GM12892 (cell line): ENCODE measurements around the gene FILIP1L. TPM values are rescaled to one million over a fixed set of nuclear protein-coding genes. Genes with fewer than 3 reads are reported as not detected.

Experiments
- DNase-seq: peaks from one replicate; pipeline ENCODE4 v3.0.0; 2011; ENCODE audit not compliant: insufficient read length
- FAIRE-seq: peaks from 2 replicates; lab custom pipeline; 2011; peaks lifted over from hg19 to GRCh38; lab: Jason Lieb, UNC
- POLR2A ChIP-seq: IDR thresholded peaks from 2 replicates; pipeline ENCODE4 v1.6.1; 2011; ENCODE audit warnings: low read depth, low read length, control low read depth
- POLR2AphosphoS5 ChIP-seq: IDR thresholded peaks from 2 replicates; pipeline ENCODE4 v1.6.1; 2011; ENCODE audit warnings: low read depth, low read length, control low read depth
- TAF1 ChIP-seq: IDR thresholded peaks from 2 replicates; pipeline ENCODE4 v1.6.1; 2011; ENCODE audit warnings: low read depth, mild to moderate bottlenecking, control low read depth, low read length, borderline replicate concordance
- polyA plus RNA-seq: library from polyadenylated mRNA; unstranded; fragments of >200 nt; gene quantifications from one replicate; pipeline ENCODE4 v1.2.1, GENCODE V29; 2012; ENCODE audit warnings: missing spikeins, inconsistent platforms; ENCODE audit not compliant: missing spikeins

The FILIP1L gene
- 2.6 TPM for polyA plus RNA-seq

DNA sequence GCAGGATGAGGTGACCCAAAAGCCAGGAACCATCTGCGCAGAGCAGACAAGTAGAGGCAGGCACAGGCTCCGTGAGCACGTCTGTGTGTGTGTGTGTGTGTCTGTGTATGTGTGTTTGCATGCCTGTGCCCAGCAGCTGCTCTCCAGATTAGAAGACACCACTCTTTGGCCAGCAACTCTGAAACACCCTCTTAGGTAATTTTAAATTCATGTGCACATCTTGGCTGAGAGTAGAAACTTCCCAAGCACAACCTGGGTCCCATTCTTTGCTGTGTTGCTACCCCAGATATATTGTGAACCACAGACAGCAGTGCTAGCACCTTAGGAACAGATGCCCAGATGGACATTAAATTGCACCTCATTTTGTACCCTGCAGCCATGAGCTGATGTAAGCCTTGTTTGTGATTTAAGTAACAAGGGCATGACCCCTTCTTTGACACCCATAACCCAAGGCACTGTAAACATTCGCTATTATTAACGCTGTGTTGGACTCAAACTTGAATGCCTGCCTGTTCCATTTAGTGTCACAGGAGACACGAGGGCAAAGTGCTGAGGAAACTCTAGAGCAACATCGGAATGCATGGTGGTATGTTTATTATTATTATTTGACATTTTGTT, at the start of gene FILIP1L:
TSS of gene FILIP1L (minus strand) at position 89 of the 618 bp plus-strand sequence.
- DNase-seq (no peak), FAIRE-seq (peak; percentile 5)
- TF ChIP-seq POLR2AphosphoS5 (no peak), POLR2A (no peak), TAF1 (no peak)

DNA sequence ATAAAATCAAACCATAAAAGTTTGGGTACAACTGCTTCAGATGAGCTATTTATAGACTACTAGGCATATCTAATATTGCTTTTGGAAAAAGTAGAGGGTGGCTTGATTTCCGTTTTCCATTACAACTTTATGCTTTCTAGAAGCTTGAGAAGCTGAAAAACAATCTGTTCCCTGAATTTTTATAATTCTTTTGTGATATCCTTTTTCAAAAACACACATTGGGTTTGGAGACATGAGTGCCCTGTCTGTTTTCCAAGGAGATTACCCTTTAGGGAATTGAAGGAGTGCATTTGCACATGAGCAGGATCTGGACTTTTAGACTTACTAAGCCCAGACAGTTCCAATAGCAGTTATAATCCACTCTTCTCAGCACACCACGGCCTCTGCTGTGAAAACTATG, 49.5 kb upstream of the FILIP1L start:
- TF ChIP-seq TAF1: no peak
- no peak for TF ChIP-seq POLR2A
- no peak for TF ChIP-seq POLR2AphosphoS5
- no peak for FAIRE-seq

DNA sequence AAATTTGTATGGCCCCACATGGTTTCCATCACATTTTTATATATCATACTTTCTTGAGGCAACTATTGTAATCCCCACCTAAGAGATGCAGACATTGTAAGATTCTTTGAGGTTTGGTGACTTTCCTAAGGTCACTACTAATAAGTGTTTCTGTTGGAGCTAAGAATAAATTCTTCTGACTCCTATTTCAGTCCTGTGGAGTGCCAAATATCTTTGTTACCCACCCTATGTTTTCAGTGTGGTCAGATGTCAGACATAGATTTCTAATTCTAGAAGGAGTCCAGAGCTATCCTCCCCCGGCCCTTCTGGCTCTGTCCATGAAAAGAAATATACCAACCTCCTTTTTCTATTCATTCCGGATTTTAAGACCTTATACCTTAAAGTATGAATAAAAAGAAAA, 46.2 kb upstream of the FILIP1L start:
- FAIRE-seq: no peak
- TF ChIP-seq TAF1: no peak
- no peak for TF ChIP-seq POLR2A
- no peak for TF ChIP-seq POLR2AphosphoS5
- DNase-seq: no peak

More for the DNA sequence above, 49.5 kb upstream of the FILIP1L start:
- DNase-seq: no peak

DNA sequence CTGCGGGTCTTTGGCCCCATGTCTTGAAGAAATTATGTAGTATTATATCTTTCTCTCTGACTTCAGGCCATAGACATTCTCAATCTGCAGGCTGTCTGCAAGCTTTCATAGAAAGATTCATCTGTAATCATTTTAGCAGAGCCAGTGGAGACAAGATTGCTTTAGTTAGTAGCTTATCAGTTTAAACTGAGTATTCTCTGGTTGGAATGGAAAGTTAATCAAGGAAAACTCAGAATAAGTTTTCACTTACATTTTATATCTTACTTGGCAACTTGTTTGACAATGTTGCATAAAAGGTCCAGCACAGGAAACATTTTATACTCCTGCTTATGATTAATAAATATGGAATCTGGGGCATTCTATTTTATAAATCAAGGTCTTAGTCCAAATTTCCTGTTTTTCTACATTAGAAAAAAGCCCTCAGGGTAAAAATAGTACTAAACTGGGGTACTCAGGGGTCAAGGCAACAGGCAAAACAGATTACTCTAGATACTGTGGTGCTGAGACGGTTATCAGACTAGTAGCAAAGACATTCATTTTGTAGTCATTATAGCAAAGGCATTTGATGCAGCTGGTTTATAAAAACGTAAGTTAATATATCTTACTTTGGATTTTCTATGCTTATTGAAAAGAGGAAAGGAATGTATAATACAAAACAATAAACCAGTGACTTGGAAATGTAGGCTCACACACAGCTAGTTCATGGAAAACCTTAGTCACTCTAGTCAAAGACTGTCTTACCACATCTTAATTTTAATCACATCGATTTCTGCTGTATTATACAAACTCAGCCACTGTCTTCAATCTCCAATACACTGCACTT, 45.2 kb upstream of the FILIP1L start:
- TF ChIP-seq POLR2AphosphoS5 (no peak), POLR2A (no peak), TAF1 (no peak)
- FAIRE-seq: no peak
- no peak for DNase-seq

DNA sequence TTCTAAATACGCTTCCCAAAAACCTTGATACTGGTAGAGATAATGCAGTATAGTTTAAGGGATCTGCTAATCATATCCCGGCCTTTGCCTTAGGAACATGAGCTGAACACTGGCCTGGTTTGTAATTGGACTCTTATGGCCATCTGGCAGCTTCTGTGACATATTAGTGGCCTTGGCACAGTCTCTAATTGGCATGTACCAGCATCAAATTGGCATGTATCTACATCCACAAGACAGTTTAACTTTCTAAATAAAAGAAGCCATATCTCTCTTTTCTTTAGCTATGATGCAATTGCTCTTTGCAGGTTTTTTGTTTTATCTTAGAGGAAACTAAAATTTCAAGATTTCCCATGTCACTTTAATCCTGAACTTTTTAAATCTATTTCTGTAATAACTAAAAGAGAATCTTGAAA, 44.6 kb upstream of the FILIP1L start:
- no peak for DNase-seq
- FAIRE-seq: peak; percentile 14
- TF ChIP-seq POLR2AphosphoS5 (no peak), POLR2A (no peak)

DNA sequence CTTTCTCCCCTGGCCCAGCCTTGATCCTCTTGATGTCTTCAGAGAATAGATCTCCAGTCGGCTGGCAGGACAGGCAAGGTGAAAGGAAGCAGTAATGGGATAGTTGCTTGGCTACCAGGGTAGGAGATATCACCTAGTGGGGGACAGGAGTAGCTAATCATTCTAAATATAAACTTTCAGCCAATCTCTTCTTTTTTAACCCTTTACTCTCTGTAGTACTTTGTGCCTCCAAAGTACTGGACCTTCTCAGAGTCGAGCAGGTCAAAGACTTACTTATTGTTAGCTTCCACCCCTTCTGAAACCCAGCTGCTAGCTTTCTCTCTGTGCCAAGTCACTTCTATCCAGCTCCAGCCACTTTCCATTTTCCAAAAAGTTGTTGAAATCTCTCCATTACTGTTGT, 43.4 kb upstream of the FILIP1L start:
- DNase-seq (no peak), FAIRE-seq (no peak)
- TF ChIP-seq TAF1: no peak
- no peak for TF ChIP-seq POLR2AphosphoS5
- no peak for TF ChIP-seq POLR2A

DNA sequence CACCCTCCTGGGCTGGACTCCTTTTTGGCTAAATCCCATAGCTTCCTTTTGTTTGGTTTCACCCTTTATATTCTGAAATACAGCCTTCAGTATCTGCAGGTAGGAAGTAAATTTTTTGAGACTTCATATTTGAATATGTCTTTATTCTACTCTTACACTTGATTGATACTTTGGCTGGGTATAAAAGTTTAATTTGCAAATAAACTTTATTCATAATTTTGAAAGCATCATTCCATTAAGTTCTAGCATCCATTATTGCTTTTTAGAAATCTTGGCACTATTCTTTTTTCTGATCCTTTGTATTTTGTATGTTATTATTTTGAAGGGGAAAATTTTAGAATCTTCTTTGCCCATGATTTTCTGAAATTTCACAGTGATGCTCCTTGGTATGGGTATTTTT, 41.3 kb upstream of the FILIP1L start:
- no peak for FAIRE-seq
- TF ChIP-seq POLR2AphosphoS5 (no peak), TAF1 (no peak), POLR2A (no peak)
- DNase-seq: no peak

DNA sequence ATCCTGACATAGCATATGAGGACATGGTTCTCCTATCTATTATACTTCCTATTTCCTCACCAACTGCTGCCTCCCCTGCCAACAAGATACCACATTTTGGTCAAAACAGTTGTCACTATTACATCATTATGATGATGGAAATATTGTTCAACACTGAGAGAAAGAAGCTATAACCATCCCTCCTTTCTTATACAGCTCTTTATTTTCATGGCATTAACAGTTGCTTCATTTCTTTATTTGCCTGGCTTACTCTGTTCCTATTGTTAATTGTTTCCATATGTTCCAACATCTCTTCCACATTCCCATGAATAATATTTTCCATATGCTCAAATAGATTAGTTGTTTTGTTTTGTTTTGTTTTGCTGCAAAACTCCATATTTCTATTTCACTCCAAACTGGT, 40.8 kb upstream of the FILIP1L start:
- peak; percentile 46 for FAIRE-seq
- no peak for TF ChIP-seq POLR2A
- DNase-seq: no peak

DNA sequence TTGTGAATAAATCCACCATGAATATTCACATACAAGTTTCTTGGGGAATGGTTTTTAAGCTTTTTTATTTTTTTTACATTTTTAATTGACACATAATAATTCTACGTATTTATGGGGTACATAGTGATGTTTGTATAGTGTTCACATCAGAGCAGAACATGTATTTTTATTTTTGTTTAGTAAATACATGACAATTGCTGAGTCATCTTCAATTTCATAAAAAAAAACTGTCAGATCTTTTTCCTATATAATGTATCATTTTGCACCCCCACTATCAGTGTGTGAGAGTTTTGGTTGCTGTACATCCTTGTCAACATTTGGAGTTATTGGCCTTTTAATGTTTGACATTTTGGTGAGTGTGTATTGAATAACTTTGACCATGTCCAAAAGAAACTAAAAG, 39.9 kb upstream of the FILIP1L start:
- no peak for DNase-seq
- no peak for TF ChIP-seq POLR2A
- no peak for TF ChIP-seq POLR2AphosphoS5
- no peak for TF ChIP-seq TAF1
- FAIRE-seq: no peak

DNA sequence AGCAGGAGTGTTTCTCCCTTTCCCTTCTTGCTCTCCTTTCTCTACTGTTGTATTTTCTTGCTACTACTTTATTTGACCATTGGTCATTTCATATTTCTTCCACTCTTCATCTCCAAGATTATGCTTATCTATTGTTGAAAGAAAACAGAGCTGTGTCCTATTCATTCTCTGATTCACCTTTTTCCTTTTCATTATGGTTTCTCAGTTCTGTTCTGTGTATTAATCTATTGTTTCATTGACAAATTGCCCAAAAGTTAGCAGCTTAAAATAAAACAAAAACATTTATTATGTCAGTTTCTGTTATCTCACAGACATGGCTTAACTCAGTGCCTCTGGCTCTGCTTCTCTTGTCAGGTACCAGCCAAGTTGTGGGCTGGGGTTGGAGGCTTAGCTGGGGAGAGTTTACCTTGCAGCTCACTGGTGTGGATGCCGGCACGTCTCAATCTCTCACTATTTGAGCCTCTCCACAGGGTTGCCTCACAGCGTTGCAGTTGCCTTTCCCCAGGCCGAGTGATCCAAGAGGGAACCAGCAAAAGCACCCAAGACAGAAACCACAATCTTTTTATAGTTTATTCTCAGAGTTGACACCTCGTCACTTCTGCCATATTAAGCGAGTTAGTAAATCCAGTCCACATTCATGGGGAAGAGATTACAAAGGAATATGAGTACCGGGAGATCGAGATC, 36.9 kb upstream of the FILIP1L start:
- FAIRE-seq (no peak), DNase-seq (no peak)
- TF ChIP-seq TAF1 (no peak), POLR2AphosphoS5 (no peak), POLR2A (no peak)

DNA sequence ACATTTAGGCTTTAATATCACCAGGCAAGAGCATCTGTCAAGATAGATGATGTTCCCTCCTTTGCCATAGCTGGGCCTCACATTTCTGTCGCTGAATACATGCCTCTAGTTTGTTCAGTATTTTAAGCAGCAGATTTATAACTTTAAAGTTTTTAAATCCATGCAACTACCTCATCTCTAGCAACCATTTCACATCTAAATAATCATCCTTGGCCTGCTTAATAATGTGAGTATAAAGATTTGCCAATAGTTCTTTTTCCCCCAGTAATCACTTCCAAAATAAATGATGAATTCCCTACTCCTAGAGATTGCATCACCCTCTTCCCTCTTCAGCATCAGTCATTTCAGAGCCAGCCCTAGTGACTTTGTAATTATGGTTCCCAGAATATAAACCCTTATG, 36.2 kb upstream of the FILIP1L start:
- DNase-seq: no peak
- FAIRE-seq: no peak
- TF ChIP-seq POLR2A: no peak
- TF ChIP-seq POLR2AphosphoS5: no peak
- no peak for TF ChIP-seq TAF1
